ENCODE results near the gene ATR. TPM values are rescaled to one million over a fixed set of nuclear protein-coding genes. Genes with fewer than 3 reads are reported as not detected.
"Not testable (repeated sequence)": the region's sequence is repeated elsewhere in the genome, so short reads cannot be mapped to it uniquely, and the experiment has no call there.

Gene ATR
- total and polyA plus RNA-seq, 7 donors, result 3.0 to 26.1 (median 15.2) TPM

DNA sequence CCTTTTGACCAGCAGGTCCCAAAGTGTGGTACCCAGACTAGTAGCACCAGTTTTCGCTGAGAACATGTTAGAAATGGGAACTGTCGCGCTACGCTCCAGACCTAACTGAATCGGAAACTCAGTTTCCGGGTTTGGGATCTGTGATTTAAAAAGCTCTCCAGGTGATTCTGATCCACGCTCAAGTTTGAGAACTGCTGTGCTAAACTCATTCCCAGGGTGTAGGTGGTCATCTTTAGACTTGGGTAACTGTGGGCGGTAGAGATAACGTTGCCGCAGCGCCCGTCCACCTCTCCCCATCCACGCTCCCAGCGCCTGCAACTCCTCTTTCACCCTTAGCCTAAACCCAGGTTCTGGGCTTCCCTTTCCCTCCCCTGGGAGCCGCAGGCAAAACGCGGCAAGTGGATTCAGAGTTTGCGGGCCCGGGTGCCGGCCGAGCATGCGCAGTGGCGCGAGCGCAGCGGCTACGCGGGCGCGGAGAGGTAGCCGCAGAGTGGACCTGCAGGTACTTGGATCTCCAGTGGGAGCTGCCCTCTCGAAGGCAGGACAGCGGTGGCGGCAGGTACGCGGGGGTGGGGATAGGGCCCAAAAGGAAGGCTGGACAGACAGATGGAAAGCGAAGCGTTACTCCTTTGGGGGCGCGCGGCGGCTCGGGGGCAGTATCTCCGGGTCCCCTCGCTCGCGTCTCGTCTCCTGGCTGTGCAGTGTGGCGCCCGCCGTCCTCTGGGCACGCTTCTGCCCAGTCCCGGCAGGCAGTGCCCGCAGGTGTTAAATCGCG, 17.6 kb upstream of the ATR start, which contains the start of gene PLS1:
Gene PLS1 (plus strand): TSS at position 443 of the 775 bp plus-strand sequence. CDS start 67,845 bp downstream, outside the sequence.
- Histone ChIP-seq H3K27ac (peak within 1 kb of the TSS; percentile 26 to 73 (median 36)), H3K4me3 (peak within 1 kb of the TSS; percentile 44 to 64 (median 60)), H3K27me3 (no peaks in the 10 kb centered on the region), H3K36me3 (no peaks in the 10 kb centered on the region), H3K9me3 (no peaks in the 10 kb centered on the region), H3K4me1 (peaks cover 0 to 13% (median 9%) of the 10 kb centered on the region in 4 donors)
- peak in 1 of 4 donors; percentile 18 for TF ChIP-seq EP300 (IDR thresholded peaks at IDR 0.05)
- TF ChIP-seq, protein P1, sequence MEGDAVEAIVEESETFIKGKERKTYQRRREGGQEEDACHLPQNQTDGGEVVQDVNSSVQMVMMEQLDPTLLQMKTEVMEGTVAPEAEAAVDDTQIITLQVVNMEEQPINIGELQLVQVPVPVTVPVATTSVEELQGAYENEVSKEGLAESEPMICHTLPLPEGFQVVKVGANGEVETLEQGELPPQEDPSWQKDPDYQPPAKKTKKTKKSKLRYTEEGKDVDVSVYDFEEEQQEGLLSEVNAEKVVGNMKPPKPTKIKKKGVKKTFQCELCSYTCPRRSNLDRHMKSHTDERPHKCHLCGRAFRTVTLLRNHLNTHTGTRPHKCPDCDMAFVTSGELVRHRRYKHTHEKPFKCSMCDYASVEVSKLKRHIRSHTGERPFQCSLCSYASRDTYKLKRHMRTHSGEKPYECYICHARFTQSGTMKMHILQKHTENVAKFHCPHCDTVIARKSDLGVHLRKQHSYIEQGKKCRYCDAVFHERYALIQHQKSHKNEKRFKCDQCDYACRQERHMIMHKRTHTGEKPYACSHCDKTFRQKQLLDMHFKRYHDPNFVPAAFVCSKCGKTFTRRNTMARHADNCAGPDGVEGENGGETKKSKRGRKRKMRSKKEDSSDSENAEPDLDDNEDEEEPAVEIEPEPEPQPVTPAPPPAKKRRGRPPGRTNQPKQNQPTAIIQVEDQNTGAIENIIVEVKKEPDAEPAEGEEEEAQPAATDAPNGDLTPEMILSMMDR (IDR thresholded peaks at IDR 0.05), result no peak
- TF ChIP-seq POLR2AphosphoS5 (IDR thresholded peaks at IDR 0.05), result peak; percentile 14 to 76 (median 37)
- TF ChIP-seq POLR2A (IDR thresholded peaks at IDR 0.05), result peak in 1 of 2 donors; percentile 68
- DNase-seq, result peak; percentile 92
- intact Hi-C loops (cut with DNase I), result loop anchor here (1.0 to 5.0 kb wide), 2 partner anchors 17 to 126 kb away; partner anchors contain the start of gene TRPC1
- 1% methylated on average over 56 of the region's 56 CpGs for WGBS, 2 donors

DNA sequence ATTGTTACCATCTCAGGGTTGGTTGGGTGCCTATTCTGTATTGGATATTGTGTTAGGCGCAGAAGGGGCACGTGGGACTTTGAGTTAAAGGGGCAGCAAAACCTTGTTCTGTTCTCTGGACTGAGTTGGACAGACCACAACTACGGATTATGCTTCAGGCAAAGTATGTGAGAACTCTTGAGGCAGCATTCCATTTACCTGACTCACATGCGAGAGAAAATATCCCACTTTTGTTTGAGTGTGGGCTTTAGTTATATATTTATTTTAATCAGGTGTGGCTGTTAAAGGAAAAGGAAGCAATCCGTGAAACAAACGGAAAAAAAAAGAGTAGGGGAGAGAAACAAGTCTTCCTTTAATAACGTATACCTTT, 17.0 kb upstream of the ATR start:
- Histone ChIP-seq H3K4me3 (peak overlapping the region; percentile 44 to 64 (median 60)), H3K9me3 (no peaks in the 10 kb centered on the region), H3K36me3 (no peaks in the 10 kb centered on the region), H3K27me3 (no peaks in the 10 kb centered on the region), H3K4me1 (peaks cover 0 to 13% (median 9%) of the 10 kb centered on the region in 4 donors), H3K27ac (peak overlapping the region; percentile 20 to 73 (median 30))
- TF ChIP-seq, protein P1 (IDR thresholded peaks at IDR 0.05), result no peak
- TF ChIP-seq POLR2AphosphoS5 (IDR thresholded peaks at IDR 0.05), result no peak
- no peak for TF ChIP-seq EP300 (IDR thresholded peaks at IDR 0.05)
- no peak for TF ChIP-seq POLR2A (IDR thresholded peaks at IDR 0.05)
- DNase-seq, result no peak
- intact Hi-C loops (cut with DNase I), result loop anchor here (1.0 to 5.0 kb wide), 2 partner anchors 16 to 127 kb away; partner anchors contain the start of gene TRPC1
- 4 to 18% methylated on average over 7 of the region's 7 CpGs for WGBS, 2 donors

DNA sequence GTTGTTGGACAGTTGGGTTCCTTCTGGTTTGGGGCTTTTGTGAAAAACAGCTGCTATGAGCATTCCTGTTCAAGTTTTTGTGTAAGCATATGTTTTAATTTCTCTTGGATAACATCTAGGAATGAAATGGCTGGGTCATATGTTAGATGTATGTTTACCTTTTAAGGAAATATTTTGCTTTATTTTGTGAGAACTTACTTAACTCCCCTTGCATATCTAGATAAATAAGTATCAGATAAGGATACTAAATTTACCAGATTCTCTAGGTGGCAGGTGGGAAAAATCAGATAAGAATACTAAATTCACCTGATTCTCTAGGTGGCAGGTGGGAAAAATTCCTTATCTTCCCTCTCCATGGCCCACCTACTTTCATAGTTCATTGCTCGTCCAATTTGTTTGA, 16.6 kb upstream of the ATR start:
- Histone ChIP-seq H3K9me3 (no peaks in the 10 kb centered on the region), H3K4me3 (no peak overlapping the region), H3K4me1 (peaks cover 0 to 13% (median 9%) of the 10 kb centered on the region in 4 donors), H3K36me3 (no peaks in the 10 kb centered on the region), H3K27ac (no peak overlapping the region), H3K27me3 (no peaks in the 10 kb centered on the region)
- TF ChIP-seq POLR2A (IDR thresholded peaks at IDR 0.05), result no peak
- TF ChIP-seq POLR2AphosphoS5 (IDR thresholded peaks at IDR 0.05), result no peak
- TF ChIP-seq, protein P1 (IDR thresholded peaks at IDR 0.05), result no peak
- TF ChIP-seq EP300 (IDR thresholded peaks at IDR 0.05), result no peak
- no peak for DNase-seq
- WGBS, 2 donors, result 3 to 35% methylated on average over 1 of the region's 1 CpG
- intact Hi-C loops (cut with DNase I), result loop anchor here (1.0 to 5.0 kb wide), 2 partner anchors 16 to 127 kb away; partner anchors contain the start of gene TRPC1

DNA sequence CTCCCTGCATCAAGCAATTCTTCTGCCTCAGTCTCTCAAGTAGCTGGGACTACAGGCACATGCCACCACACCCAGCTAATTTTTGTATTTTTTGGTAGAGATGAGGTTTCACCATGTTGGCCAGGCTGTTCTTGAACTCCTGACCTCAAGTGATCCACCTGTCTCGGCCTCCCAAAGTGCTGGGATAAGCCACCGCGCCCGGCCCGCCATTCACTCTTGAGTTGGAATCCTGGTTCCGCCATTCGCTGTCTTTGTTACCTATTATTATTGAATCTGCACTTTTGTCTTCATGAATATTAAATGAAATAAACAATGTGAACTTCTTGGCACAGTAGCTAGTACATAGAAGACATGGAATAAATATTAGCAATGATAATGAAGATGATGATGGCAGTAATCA, 13.7 kb upstream of the ATR start:
- H3K9me3 ChIP-seq; H3K27me3 ChIP-seq; H3K27ac ChIP-seq; H3K36me3 ChIP-seq; intact Hi-C loops (cut with DNase I); DNase-seq; H3K4me3 ChIP-seq: not testable (repeated sequence)
- 97 to 98% methylated on average over 7 of the region's 7 CpGs for WGBS, 2 donors
- peaks cover 0 to 13% (median 9%) of the 10 kb centered on the region in 4 donors for H3K4me1 ChIP-seq

DNA sequence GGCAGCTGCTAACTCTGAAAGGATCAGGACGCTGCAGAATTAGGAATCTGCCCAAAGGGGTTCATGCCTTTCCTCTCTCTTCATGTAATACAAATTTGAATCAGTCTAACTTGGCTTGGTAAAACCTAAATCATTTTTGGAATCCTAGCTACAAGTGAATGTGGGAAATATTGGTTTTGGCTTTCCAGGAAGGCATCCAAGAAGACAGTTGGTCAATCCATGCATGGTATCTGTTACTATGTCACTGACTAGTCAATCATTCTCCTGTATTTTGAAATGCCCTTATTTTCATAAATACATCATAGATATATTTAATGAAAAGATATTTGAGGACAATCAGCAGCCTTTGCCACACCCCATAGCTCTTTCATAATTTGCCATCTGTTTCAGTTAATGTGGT, 10.2 kb upstream of the ATR start:
- no peak for TF ChIP-seq POLR2A (IDR thresholded peaks at IDR 0.05)
- TF ChIP-seq, protein P1 (IDR thresholded peaks at IDR 0.05), result no peak
- no peaks in the 10 kb centered on the region for H3K9me3 ChIP-seq
- no peak overlapping the region for H3K4me3 ChIP-seq
- H3K4me1 ChIP-seq, result peaks cover 0 to 3% (median 0%) of the 10 kb centered on the region in 4 donors
- WGBS, 2 donors, result 88 to 92% methylated on average over 1 of the region's 1 CpG
- intact Hi-C loops (cut with DNase I), result loop anchor here (5.0 kb wide), 1 partner anchor 404 kb away; no protein-coding TSS in a partner anchor
- H3K27me3 ChIP-seq, result no peaks in the 10 kb centered on the region
- H3K36me3 ChIP-seq, result no peaks in the 10 kb centered on the region
- no peak overlapping the region for H3K27ac ChIP-seq
- DNase-seq, result no peak
